Measurements from ENCODE around the gene ACR.

Gene ACR

DNA sequence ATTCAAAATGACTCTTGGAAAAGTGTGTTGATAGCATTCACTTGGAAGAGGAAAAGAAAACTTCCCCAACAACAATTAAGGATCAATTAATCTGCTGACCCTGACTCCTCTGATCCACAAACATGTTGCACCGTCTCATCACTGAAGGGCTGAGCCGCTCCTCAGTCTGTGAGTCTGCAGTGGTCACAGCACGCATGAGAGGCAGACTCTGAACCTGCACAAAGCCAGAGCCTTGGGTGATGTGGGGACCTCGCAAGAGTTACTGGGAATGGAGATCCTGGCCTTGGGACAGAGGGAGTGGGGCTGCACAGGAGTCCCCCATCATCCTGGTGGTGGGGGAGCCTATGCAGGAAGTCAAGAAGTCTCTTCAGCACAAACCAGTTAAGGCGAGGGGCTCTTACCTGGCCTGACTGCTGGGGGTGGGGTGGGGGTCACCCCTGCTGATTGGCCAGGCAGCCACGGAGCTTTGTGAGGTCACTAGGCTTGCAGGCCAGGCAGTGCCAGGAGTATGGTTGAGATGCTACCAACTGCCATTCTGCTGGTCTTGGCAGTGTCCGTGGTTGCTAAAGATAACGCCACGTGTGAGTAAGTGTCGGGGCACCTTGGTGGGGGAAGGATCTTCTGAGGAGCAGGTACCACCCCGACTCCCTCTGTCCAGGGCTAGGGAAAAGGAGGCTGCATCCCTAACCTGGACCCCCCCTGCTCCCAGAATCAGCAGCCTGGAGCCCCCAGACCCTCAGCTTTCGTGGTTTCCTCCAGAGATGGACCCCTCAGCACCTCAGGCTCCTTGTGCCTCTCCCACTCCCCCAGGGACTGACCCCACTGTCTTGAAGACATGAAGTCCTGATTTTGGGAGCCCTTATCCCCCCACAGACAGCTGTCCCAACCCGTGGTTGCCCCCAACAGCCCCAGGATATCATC, at the start of gene ACR:
ACR (plus strand) TSS at position 477 of the 921 bp plus-strand sequence; CDS start at position 509, 32 bp downstream.
- DNase-seq (ENCODE audit: low spot score) = no peak

DNA sequence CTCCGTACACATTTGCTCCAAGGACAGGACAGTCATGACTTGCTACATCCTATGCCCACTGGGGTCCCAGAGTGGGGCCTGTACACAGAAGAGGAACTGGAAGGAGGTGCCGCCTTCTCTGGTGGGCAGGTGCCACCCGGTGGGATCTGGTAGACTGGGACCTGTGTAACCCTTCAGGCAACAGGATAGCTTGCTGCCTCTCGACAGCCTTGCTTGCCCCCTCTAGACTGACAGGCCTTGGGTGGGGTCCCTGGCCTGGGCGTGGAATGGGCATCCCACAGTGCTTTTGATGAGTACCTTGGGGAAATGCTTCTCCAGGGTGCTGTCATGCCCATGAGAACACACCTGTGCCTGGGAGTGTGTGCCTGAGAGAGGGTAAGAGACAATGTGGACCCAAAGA, 49.6 kb upstream of the ACR start:
- no peak for DNase-seq (ENCODE audit: low spot score)

DNA sequence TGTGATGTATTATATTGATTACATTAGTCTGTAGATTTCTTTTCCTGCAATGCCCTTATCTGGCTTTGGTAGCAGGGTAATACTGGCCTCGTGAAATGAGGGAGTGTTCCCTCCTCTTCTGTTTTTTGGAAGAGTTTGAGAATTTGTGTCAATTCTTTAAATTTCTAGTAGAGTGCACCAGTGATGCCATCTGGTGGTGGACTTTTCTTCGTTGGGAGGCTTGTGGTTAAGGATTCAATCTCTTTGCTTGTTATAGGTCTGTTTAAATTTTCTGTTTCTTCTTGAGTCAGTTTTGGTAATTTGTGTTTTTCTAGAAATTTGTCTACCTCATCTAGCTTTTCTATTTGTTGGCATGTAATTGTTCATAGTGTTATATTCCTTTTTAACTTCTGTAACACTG, 46.5 kb upstream of the ACR start:
- no peak for DNase-seq (ENCODE audit: low spot score)

DNA sequence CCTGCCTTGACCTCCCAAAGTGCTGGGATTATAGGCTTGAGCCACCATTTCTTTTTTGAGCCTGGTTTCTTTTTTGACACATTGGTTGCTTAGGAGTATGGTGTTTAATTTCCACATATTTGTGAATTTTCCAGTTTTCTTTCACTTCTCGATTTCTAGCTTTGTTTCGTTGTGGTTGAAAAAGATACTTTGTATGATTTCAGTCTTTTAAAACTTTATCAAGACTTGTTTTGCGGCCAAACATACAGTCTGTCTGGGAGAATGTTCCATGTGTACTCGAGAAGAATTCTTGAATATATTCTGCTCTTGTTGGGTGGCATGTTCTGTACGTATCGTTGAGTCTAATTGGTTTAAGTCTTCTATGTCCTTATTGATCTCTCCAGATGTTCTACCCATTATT, 44.5 kb upstream of the ACR start:
- no peak for DNase-seq (ENCODE audit: low spot score)

DNA sequence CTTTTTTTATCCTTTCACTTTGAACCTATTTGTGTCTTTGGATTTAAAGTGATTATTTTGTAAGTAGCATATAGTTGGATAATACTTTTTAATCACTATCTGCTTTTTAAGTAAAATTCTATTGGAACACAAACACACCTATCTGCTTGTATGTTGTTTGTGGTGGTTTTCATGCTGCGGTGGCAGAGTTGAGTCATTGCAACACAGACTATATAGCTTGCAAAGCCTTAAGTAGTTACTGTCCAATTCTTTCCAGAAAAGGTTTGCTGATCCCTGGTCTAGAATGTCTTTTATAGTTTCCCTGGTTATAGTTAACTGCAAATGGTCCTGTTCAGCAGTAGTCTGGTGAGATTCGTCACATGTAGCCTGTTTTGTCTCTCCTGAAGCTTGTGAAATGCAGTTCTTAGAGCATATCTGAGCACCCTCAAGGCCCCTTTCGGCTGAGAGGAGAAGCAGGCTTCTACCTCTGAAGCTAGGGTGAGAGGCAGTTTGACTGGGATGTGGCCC, 43.9 kb upstream of the ACR start:
- no peak for DNase-seq (ENCODE audit: low spot score)

DNA sequence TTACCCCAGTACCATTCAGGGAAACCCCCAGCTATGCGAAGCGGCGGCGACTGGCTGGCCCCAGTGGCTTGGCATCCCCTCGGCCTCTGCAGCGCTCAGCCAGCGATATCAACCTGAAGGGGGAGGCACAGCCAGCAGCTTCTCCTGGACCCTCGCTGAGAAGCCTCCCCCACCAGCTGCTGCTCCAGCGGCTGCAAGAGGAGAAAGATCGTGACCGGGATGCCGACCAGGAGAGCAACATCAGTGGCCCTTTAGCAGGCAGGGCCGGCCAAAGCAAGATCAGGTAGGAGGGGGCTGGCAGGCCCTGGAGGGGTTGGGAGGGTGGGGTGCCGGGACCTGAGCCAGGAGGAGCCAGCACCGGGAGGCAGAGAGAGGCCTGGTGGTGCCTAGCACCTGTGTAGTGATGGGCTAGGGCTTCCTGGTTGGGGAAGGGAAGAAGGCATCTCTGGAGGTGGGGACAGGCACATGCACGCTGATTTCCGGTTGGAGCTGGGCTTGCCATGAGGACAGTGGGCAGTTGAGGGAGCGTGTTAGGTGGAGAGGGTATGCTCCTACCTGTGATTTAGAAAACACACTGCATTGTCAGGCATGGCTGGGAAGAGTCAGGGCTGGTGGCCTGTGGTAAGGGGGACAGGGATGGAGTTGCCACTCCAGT, 43.1 kb upstream of the ACR start:
- DNase-seq (ENCODE audit: low spot score) = no peak

DNA sequence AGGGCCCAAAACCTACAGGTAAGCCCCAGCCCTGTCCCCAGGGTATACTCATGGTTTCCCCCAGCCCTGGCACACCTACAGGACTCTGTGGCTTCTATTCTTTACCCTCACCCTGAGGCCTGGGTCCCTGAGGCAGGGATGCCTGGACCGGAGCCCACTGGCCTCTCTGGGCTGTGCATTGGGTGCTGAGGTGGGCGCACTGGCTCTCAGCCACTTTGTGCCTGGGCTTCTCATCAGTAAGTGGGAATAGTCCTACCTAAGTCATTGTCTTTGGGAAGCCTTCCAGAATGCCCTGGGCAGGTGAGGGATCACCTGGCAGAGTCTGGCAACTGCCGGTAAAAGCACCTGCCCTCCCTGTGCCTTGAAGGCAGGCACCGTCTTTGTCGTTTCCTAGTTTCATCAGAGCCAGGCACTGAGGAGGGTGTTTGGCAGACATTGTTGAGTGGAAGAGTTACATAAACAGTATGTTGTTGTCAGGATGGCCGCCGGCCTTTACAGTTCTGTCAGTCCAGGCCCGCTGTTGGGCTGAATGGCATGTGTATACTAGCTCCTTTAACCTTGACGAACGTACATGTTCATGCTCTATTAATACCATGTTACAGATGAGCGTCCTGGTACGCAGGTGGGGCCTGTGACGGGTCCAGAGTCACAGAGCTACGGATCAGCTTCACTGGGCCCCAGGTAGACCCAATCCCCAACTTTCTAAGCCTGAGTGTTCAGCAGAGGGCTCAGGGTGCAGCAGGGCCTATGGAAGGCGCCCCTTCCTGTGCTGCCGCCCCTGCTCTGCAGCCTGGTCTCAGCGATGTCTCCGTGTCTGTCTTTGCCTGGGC, 42.4 kb upstream of the ACR start:
- DNase-seq (ENCODE audit: low spot score) = no peak

DNA sequence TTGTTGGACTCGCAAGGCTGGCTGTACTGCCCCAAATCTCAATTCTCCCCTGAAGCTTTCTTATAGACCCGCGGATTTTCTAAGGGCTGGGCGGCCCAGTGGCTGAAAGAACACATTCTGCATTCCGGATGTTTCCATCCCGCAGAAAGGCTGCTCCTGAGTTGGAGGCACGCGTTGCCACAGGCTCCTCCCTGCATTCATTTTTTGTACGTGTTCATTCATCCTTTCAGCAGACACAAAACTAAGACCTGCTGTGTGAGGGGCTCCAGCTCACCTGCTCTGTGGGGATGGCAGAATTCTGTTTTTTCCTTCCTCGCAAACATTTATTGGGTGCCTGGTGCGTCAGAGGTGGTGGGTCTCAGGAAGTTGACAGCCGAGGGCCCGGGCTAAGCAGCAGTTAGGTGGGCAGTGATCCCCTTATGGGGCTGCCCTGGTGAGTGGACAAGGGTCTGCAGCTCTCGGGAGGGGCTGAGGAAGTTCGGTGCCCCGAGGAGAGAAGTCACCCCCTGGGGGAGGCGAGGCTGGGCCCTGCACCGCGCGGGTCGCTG, 41.7 kb upstream of the ACR start:
- DNase-seq (ENCODE audit: low spot score) = no peak

DNA sequence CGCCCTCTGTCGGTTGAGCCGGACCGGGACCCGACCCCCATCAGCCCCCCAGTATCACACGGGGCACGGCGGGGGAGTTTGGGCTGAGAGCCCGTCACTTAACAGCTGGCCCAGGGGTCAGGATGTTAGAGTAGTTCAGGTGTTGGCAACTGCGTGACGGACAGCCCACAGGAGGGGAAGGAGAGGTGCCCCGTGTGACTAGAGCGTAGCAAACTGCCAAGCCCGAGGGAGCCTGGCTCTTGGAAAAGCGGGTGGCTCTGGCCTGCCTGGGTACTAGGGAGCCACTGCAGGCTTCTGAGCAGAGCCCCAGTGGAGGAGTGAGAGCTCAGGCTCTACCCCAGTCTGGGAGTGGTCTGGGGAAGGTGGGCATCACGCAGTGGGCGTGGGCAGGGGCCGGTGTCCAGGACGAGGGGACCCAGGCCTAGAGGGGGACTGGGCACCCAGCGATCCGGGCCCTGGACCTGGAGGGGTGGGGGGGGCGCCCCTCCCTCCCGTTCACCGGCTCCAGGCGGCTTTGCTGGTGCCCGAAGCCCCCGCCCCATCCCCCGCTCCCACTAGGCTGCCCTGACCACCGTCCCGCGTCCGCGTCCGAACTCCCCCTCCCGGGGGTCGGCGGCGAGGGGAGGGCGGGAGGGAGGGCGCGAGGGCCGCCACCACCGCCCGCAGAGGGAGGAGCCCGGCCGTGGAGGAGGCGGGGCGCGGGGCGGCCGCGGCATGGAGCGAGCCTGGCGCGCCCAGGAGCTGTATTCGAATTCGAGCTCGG, 41.0 kb upstream of the ACR start:
- no peak for DNase-seq (ENCODE audit: low spot score)

DNA sequence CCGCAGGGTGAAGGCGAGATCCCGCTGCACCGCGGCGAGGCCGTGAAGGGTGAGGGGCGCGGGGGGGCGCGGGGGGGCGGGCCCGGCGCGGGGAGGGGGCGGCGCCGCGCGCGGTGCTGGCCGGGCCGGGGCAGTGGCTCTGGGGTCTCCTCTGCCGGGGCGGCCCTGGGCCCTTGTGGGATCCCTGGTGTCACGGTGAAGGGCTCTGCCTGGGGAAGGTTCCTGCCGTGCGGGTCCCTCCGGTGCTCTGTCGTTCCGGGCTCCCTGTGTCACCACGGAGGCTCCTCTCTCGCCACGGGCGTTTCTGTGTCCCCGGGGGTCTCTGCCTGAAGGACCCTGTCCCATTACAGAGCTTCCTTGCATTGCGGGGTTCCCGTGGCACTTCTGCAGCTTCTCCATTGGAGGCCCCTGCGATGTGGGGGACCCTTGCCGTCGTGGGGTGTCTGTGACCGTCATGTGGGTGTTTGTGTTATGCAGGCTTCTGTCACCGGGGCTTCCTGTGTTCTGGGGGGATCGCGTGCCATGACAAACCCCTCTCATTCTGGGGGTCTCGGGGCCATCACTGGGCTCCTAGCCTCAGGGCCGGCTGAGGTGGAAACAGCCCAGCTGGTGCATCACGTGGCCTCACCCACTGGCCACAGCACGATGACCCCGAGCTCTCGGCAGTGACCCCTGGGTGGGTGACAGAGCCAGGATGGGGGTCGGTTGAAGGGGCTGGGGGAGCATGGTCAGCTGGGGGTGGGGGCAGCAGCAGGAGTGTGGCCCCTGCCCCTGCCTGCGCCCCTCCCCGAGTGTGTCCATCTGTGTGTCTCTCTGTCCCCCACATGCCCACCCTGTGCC, 40.1 kb upstream of the ACR start:
- no peak for DNase-seq (ENCODE audit: low spot score)

DNA sequence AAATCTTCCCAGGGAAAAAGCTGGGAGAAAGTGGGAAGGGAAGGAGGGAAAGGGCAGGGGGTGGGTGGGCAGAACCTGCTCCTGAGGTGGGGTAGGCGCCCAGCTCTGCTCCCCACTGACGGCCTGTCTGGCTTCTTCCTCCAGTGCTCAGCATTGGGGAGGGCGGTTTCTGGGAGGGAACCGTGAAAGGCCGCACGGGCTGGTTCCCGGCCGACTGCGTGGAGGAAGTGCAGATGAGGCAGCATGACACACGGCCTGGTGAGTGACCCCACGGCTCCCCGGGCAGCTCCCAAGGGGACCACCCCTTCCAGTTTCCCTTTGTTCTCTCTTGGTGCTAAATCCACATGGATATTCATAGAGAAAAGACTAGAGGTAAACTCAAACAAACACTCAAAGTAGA, 39.5 kb upstream of the ACR start:
- DNase-seq (ENCODE audit: low spot score) = no peak

DNA sequence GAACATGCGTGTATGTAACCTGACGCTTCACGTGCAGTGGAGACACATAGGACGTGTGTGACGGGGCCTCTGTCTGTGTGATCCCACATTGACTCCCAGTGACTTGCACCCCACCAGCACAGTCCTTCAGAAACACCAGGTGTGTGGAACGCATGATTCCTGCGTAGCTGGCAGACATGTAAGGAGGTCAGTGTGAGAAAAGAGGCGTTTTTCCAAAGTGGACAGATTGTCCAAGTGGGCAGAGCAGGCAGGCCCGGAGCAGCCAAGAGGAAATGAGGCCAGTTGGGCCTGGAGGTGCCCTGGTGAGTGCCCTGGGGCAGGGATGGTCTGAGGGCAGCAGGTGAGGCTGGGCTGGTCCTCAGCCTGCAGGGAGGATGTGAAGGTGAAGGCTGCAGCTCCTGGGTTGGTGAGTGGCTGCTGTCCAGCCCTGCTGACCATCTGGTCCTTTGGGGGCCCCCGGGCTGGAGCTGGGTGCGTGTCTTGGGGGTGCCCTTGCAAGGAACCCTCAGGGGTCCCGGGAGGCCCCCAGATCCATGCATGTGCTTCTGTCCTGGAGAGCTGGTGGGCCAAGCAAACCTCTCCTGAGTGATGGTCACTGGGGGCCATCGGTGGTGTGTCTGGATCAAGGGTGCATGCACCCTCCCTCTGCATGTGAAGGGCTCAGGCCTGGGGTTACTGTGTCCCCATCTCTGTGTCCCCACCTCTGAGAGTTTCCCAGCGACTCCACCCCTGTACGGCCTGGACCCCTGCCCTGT, 38.8 kb upstream of the ACR start:
- no peak for DNase-seq (ENCODE audit: low spot score)

DNA sequence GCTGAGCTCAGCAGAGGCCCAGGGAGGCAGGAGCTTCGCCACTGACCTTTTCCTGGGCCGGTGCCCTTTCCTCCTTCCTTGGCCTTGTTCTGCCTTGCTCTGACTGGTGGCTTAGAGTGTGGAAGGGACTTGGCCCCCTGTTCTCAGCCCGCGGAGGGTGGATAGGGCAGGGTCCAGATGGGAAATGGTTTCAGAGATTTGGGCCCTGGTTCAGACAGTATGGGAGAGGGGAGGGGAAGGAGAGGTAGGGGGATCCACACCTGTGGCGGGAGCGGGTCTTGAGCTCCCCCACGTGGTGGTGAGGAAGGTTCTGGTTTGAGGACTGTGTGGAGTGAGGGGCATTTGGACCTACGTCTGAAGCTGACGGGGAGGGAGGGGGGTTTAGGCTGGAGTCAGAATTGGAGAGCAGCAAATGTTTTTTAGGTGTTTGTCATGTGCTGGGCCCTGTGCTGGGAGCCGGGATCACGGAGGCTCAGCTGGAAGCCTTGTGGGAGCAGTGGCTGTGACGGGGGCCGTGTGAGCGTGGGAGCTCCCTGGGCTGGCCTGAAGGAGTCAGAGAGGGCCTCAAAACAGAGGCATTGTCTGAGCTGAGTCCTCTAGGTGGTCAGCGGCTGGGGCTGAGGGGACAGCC, 38.1 kb upstream of the ACR start:
- DNase-seq (ENCODE audit: low spot score) = no peak

DNA sequence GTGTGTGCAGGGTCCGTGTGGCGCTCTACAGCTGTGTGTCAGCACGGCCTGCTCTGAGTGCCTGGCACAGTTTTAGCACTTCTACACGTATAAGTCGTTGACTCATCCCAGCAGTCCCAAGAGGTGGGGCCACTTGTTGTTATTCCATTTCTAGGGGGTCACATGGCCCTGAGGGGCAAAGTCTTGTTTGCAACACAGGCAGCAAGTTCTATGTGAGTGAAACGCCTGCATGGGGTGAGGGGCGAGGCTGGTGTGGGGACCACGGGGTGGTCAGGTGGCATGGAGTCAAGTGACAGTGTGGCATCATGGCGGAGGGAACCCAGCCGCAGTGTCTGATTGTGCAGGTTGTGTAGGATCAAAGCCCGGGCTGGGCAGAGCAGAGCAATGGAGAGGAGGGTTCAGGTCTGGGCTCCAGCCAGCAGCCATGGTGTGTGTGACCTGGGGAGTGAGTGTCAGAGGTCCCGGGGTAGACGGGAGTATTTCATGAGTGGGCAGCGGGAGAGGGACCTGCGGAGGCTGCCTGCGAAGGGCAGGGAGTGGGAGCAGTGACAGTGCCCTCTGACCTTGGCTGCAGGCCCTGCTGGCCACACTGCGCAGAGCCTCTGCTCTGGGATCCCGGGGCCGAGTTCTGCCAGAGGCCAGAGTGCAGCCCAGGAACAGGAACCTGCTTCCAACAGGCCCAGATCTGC, 37.5 kb upstream of the ACR start:
- no peak for DNase-seq (ENCODE audit: low spot score)

DNA sequence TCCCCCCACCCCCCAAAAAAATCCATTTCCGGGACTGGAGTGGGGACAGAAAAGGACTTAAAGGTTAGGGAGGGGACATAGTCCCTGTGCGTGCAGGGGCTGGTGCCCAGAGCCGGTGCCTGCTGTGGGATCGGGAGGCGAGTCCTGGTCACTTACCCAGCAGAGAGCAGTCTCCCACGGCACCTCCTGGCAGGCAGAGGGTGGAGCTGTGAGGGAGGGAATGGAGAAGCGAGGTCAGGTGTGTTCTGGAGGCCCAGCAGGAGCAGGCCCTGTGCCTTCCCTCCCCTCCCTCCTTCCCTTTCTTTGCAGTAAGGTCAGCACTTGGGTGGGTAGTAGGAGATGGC, 37.0 kb upstream of the ACR start:
- DNase-seq (ENCODE audit: low spot score) = no peak

DNA sequence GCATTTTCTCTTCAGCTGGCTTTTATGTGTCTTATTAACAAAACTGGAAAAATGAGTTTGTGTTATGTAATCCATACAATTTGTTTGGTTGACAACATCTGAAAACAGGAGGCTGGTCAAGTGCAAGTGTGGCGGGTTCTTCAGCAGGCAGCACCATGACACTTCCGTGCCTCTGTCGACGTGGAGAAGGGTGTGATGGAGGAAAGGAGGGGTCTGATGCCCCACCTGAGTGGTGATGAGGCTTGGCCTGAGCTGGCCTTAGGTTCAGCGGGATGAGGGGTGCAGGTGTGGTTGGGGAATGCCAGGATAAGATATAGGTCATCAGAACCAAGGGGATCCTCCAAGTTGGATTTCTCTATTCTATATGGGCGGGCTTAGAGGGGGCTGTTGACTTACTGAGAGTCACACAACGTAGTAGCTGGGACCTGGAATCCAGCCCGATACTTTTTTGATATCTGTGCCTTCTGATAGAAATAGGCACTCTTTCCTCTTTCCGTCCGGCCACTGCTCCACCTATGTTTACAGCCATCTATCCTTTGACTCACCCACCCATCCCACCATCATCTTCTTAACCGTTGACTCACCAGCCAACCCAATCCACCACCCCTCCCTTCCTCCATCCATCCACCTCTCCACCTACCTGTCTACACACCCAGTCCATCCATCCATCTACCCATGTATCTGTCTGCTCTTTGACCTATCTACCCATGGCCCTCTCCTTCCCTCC, 36.4 kb upstream of the ACR start:
- DNase-seq (ENCODE audit: low spot score) = no peak

DNA sequence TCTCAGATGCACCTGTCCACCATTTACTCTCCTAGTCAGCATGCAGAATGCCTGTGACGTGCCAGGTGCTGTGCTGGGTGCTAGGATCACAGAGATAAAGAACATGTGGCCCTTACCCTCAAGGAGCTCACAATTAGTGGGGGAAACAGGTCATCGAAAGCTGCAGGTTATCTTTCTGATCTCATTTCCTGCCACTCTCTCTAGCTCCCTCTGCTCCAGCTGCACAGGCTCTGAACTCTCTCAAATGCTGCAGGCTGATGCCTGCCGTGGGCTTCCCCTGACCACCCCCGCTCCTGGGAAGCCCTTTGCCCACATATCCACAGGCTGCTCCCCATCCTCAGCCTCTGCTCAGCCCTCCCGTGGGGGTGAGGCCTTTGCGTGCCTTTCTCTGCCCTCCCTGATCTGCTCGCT, 35.7 kb upstream of the ACR start:
- no peak for DNase-seq (ENCODE audit: low spot score)

Data from SW480 (cell line).